Glutamatergic neuron (in vitro differentiated cells): ENCODE measurements around the gene TMA16. TPM values are rescaled to one million over a fixed set of nuclear protein-coding genes. Genes with fewer than 3 reads are reported as not detected.
A peak's percentile ranks its signal among the peaks of the same experiment; 100 is the strongest.

ENCODE experiments used
- DNase-seq: peaks from one replicate; pipeline ENCODE4 v3.0.0; 2022
- H3K27ac Mint-ChIP-seq: one replicate; pipeline ENCODE4 v1.8.0; 2020; ENCODE audit warnings: mild to moderate bottlenecking, mixed read lengths, inconsistent platforms; ENCODE audit not compliant: unreplicated experiment
- H3K27me3 Mint-ChIP-seq: one replicate; pipeline ENCODE4 v1.8.0; 2020; ENCODE audit warnings: mild to moderate bottlenecking, moderate library complexity, mixed read lengths, inconsistent platforms; ENCODE audit not compliant: unreplicated experiment
- H3K36me3 Mint-ChIP-seq: one replicate; pipeline ENCODE4 v1.8.0; 2020; ENCODE audit warnings: mild to moderate bottlenecking, mixed read lengths, inconsistent platforms; ENCODE audit not compliant: unreplicated experiment
- H3K4me1 Mint-ChIP-seq: one replicate; pipeline ENCODE4 v1.8.0; 2020; ENCODE audit warnings: mild to moderate bottlenecking, low read depth, mixed read lengths, inconsistent platforms; ENCODE audit not compliant: unreplicated experiment
- H3K4me3 Mint-ChIP-seq: one replicate; pipeline ENCODE4 v1.8.0; 2020; ENCODE audit warnings: mild to moderate bottlenecking, mixed read lengths, inconsistent platforms; ENCODE audit not compliant: unreplicated experiment
- H3K9me3 Mint-ChIP-seq: one replicate; pipeline ENCODE4 v1.8.0; 2020; ENCODE audit warnings: mild to moderate bottlenecking, moderate library complexity, mixed read lengths, inconsistent platforms; ENCODE audit not compliant: unreplicated experiment
- total RNA-seq: library from RNA; stranded (reverse); fragmentation: NEBNext Ultra II Directional; extraction: Animal tissue kit (Norgen Biotek cat#: 25700); gene quantifications from one replicate; pipeline ENCODE4 v1.2.1, GENCODE V29; 2021; ENCODE audit not compliant: unreplicated experiment
- TF ChIP-seq, protein P1 (sequence below): fragments of 200-600 bp; sonication (generic); IDR thresholded peaks from one replicate; pipeline ENCODE4 v1.5.0; 2021; ENCODE audit not compliant: partially characterized antibody, unreplicated experiment

TMA16 gene
- total RNA-seq, 1 donor from 2014 or later: 30.8 TPM

DNA sequence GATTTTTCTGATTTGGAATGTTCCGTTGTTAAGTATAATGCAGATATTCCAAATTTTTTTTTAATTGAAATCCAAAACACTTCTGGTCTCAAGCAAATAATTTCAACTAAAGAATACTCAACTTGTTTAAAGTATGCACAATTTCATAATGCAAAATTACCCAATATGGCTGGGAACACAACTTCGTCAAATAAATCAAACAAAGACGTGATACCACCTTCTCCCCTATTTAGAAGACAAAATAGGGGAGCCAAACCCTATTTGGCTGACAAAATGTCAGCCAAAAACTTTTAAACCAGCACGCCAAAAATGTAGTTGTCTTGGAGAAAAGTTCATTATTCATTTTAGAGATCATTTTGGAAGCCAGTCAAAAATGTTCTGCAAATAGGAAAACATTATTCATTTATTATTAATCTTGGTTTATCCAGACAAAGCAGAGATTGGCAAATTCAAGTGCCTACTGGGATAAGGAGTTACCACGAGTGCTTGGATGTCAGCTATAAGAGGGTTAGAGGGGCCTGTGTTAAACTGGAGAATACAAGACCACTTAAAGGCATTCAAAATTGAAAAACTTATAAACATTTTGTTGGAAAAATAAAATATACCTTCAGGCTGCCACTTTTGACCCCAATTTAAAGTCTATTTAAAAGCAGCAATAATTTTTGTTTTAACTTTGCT, 17.6 kb upstream of the TMA16 start:
- TF ChIP-seq, protein P1, sequence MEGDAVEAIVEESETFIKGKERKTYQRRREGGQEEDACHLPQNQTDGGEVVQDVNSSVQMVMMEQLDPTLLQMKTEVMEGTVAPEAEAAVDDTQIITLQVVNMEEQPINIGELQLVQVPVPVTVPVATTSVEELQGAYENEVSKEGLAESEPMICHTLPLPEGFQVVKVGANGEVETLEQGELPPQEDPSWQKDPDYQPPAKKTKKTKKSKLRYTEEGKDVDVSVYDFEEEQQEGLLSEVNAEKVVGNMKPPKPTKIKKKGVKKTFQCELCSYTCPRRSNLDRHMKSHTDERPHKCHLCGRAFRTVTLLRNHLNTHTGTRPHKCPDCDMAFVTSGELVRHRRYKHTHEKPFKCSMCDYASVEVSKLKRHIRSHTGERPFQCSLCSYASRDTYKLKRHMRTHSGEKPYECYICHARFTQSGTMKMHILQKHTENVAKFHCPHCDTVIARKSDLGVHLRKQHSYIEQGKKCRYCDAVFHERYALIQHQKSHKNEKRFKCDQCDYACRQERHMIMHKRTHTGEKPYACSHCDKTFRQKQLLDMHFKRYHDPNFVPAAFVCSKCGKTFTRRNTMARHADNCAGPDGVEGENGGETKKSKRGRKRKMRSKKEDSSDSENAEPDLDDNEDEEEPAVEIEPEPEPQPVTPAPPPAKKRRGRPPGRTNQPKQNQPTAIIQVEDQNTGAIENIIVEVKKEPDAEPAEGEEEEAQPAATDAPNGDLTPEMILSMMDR: no peak
- no peaks in the 10 kb centered on the region for H3K36me3 Mint-ChIP-seq
- no peak overlapping the region for H3K4me3 Mint-ChIP-seq
- H3K27me3 Mint-ChIP-seq: no peaks in the 10 kb centered on the region
- no peaks in the 10 kb centered on the region for H3K9me3 Mint-ChIP-seq
- DNase-seq: no peak
- H3K27ac Mint-ChIP-seq: no peak overlapping the region
- no peaks in the 10 kb centered on the region for H3K4me1 Mint-ChIP-seq

DNA sequence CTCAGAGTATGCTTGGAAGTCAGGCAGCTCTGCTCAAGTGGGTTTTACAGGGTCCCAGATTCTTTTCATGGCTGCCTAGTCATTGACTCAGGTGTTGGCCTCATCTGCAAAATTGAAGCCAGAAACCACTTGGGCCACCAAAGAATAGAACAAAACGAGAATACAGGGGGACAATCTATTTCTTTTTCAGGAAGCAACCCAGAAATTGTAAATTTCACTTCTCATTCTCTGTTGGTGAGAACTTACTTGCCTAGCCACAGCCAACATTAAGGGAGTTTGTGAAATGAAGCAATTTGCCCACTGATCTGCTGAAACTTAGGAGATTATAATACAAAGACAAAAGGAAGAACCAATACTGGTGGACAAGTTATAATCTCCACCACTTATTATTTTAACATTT, 12.3 kb upstream of the TMA16 start:
- Mint-ChIP-seq H3K4me1 (no peaks in the 10 kb centered on the region), H3K27ac (no peak overlapping the region), H3K9me3 (no peaks in the 10 kb centered on the region), H3K4me3 (no peak overlapping the region), H3K27me3 (no peaks in the 10 kb centered on the region), H3K36me3 (no peaks in the 10 kb centered on the region)
- TF ChIP-seq, protein P1: no peak
- no peak for DNase-seq

DNA sequence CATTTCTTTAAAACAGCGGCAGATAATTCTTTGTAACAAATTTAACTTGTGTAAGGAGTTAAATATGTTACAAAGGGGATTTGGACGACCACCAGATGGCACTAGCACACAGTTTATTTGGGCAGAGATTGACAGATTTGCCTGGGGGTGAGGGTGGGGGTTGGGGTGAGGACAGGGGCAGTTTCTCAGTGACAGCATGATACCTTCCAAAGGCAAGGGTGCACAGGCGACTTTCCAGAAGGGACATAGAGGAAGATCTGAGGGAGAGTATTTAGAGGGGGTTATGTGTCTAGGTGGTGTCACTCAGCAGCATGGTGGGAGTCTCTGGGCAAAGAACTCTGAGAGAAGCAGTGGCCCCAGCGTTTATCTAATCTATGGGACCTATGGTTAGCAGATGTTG, 9.6 kb upstream of the TMA16 start:
- H3K4me1 Mint-ChIP-seq: no peaks in the 10 kb centered on the region
- peak; percentile 69 for DNase-seq
- H3K27me3 Mint-ChIP-seq: no peaks in the 10 kb centered on the region
- TF ChIP-seq, protein P1: peak; percentile 70
- H3K27ac Mint-ChIP-seq: no peak overlapping the region
- H3K9me3 Mint-ChIP-seq: no peaks in the 10 kb centered on the region
- H3K4me3 Mint-ChIP-seq: no peak overlapping the region
- no peaks in the 10 kb centered on the region for H3K36me3 Mint-ChIP-seq

DNA sequence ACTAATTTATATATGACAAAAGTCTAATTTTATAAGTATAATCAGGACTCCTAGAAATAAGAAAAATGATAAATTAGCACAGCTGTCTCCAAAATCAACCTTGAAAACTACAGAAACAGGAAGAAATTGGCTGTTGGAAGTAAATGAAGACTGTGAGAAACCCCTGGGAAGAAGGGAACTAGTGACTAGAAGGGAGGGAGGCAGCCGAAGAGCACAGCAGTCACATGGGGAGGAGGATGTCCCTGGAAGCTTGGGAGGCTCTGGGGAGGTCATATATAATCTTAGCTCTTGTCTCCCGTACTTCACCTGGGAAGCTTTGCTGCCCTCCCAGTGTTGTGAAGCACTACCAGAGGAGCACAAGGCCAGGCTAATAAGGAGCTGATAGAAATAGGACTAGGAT, 8.9 kb upstream of the TMA16 start:
- Mint-ChIP-seq H3K27me3 (no peaks in the 10 kb centered on the region), H3K36me3 (no peaks in the 10 kb centered on the region), H3K9me3 (no peaks in the 10 kb centered on the region), H3K4me3 (no peak overlapping the region), H3K27ac (no peak overlapping the region), H3K4me1 (no peaks in the 10 kb centered on the region)
- TF ChIP-seq, protein P1: no peak
- no peak for DNase-seq

DNA sequence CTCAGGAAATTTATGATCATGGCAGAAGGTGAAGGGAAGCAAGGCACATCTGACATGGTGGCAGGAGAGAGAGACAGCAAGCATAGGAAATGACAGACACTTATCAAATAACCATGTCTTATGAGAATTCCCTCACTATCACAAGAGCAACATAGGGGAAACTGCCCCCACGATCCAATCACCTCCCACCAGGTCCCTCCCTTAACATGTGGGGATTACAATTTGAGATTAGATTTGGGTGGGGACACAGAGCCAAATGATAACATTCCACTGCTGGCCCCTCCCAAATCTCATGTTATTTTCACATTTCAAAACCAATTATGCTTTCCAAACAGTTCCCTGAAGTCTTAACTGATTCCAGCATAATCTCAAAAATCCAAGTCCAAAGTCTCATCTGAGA, 8.2 kb upstream of the TMA16 start:
- Mint-ChIP-seq H3K27me3 (no peaks in the 10 kb centered on the region), H3K27ac (no peak overlapping the region), H3K36me3 (no peaks in the 10 kb centered on the region), H3K4me3 (no peak overlapping the region), H3K4me1 (no peaks in the 10 kb centered on the region), H3K9me3 (no peaks in the 10 kb centered on the region)
- TF ChIP-seq, protein P1: no peak
- no peak for DNase-seq
